Body of pancreas (tissue), 4 donors: ENCODE data around the gene WIPI1.
"Not testable (repeated sequence)": the region's sequence is repeated elsewhere in the genome, so short reads cannot be mapped to it uniquely, and the experiment has no call there.

Experiments used
- CTCF ChIP-seq, 7 experiments: fragments of 450-650 bp in 4 of 7; fragments of 200-600 bp in 3 of 7; sonication (generic) in 3 of 7; IDR thresholded peaks; one replicate each; pipeline ENCODE4 v1.5.1; 2016 to 2019; ENCODE audit warnings: antibody characterized with exemption in 7 of 7
- POLR2A ChIP-seq, 3 donors: fragments of 450-650 bp; IDR thresholded peaks; one replicate each; pipeline ENCODE4 v1.6.1; 2016; ENCODE audit warnings: antibody characterized with exemption in 3 of 3, mild to moderate bottlenecking in 2 of 3

GRCh38 chr17:68403837-68404236 lies 53.5 kb downstream of the WIPI1 start:
- TF ChIP-seq POLR2A, CTCF (IDR thresholded peaks at IDR 0.05): not testable (repeated sequence)
